Fibroblast of lung (primary cell): Measurements from ENCODE around the gene CLN3. TPM values are rescaled to one million over a fixed set of nuclear protein-coding genes. Genes with fewer than 3 reads are reported as not detected.

Experiments used
- DNase-seq, 2 donors: peaks; one replicate each; pipeline versions ENCODE4 v3.0.0 to v3.0.0-alpha.2; 2010; ENCODE audit warnings: low read depth in 2 of 2
- H2AFZ ChIP-seq: 2 replicates; pipeline ENCODE4 v1.5.1; 2012; ENCODE audit warnings: low read length, control low read depth, inconsistent platforms
- H3K27ac ChIP-seq: 2 replicates; pipeline ENCODE4 v1.5.1; 2011; ENCODE audit warnings: low read length, control low read depth; ENCODE audit not compliant: insufficient read depth
- H3K27me3 ChIP-seq: 2 replicates; pipeline ENCODE4 v1.5.1; 2011; ENCODE audit warnings: mild to moderate bottlenecking, low read length; ENCODE audit not compliant: control insufficient read depth, insufficient read depth
- H3K36me3 ChIP-seq: 2 replicates; pipeline ENCODE4 v1.5.1; 2011; ENCODE audit warnings: low read length; ENCODE audit not compliant: control insufficient read depth, insufficient read depth
- H3K4me1 ChIP-seq: 2 replicates; pipeline ENCODE4 v1.5.1; 2011; ENCODE audit warnings: low read length; ENCODE audit not compliant: control insufficient read depth, insufficient read depth; ENCODE audit errors: extremely low read depth
- H3K4me2 ChIP-seq: 2 replicates; pipeline ENCODE4 v1.5.1; 2011; ENCODE audit warnings: low read length, control low read depth; ENCODE audit not compliant: insufficient read depth; ENCODE audit errors: extremely low read depth
- H3K4me3 ChIP-seq, 4 experiments: fragments of 200-600 bp in 1 of 4; sonication (generic) in 1 of 4; replicated peaks in 1 of 4; 2 replicates each; pipeline ENCODE4 v1.5.1; 2011 to 2016; ENCODE audit warnings: low read length in 4 of 4, low read depth in 3 of 4, mild to moderate bottlenecking in 3 of 4, control low read depth in 2 of 4, inconsistent platforms in 1 of 4, mixed read lengths in 1 of 4; ENCODE audit not compliant: insufficient read depth in 1 of 4; ENCODE audit errors: control extremely low read depth in 1 of 4
- H3K79me2 ChIP-seq: 2 replicates; pipeline ENCODE4 v1.5.1; 2012; ENCODE audit warnings: mild to moderate bottlenecking, low read length, inconsistent platforms; ENCODE audit not compliant: control insufficient read depth, insufficient read depth
- H3K9ac ChIP-seq: 2 replicates; pipeline ENCODE4 v1.5.1; 2011; ENCODE audit warnings: mild to moderate bottlenecking, low read length, control low read depth; ENCODE audit not compliant: insufficient read depth
- H3K9me3 ChIP-seq: 2 replicates; pipeline ENCODE4 v1.5.1; 2012; ENCODE audit warnings: low read depth, low read length; ENCODE audit not compliant: control insufficient read depth, insufficient read depth
- H4K20me1 ChIP-seq: 2 replicates; pipeline ENCODE4 v1.5.1; 2011; ENCODE audit warnings: low read length; ENCODE audit not compliant: control insufficient read depth, insufficient read depth; ENCODE audit errors: extremely low read depth
- EZH2 ChIP-seq: IDR thresholded peaks from 2 replicates; pipeline ENCODE4 v1.5.1; 2012; ENCODE audit warnings: low read length, control low read depth, mild to moderate bottlenecking; ENCODE audit errors: missing control alignments
- polyA minus RNA-seq: library from RNA; depleted of rRNA, polyadenylated mRNA; stranded (reverse); fragments of >200 nt; gene quantifications from 2 replicates; pipeline ENCODE4 v1.2.3, GENCODE V29; 2011; ENCODE audit warnings: low replicate concordance
- polyA plus RNA-seq, 2 donors: library from polyadenylated mRNA; depleted of rRNA in 1 of 2; stranded (reverse) in 1 of 2; unstranded in 1 of 2; fragments of >200 nt; gene quantifications; 2 replicates each; pipeline ENCODE4 v1.2.1, GENCODE V29; 2011 to 2012; ENCODE audit warnings: missing spikeins in 1 of 2
- total RNA-seq: library from RNA; depleted of rRNA; stranded (reverse); fragments of >200 nt; gene quantifications from 2 replicates; pipeline ENCODE4 v1.2.1, GENCODE V29; 2014
- TF ChIP-seq, protein P1 (sequence below), 2 donors: IDR thresholded peaks in 1 of 2; conservative IDR thresholded peaks in 1 of 2; 1 replicate in 1 of 2; 2 replicates in 1 of 2; pipeline ENCODE4 v1.5.1; 2011 to 2012; ENCODE audit warnings: low read length in 2 of 2, control low read depth in 1 of 2, inconsistent platforms in 1 of 2, low read depth in 1 of 2, mild to moderate bottlenecking in 1 of 2

Gene CLN3
- total RNA-seq (19.3 and 23.3 TPM in 2 replicates), polyA plus RNA-seq (19.5 and 25.4 TPM in 2 replicates), polyA minus RNA-seq (42.7 and 68.4 TPM in 2 replicates)
- polyA plus RNA-seq (2012), result 21.2 and 26.7 TPM in 2 replicates

- Histone ChIP-seq H3K9ac (peak within 1 kb of the TSS; percentile 89), H3K9me3 (no peaks in the 10 kb centered on the region), H3K4me2 (peak within 1 kb of the TSS; percentile 94), H3K27ac (peak within 1 kb of the TSS; percentile 98), H3K4me1 (no peaks in the 10 kb centered on the region), H2AFZ (peak within 1 kb of the TSS; percentile 97), H3K4me3 (peak within 1 kb of the TSS; percentile 68 to 100 (median 95)), H3K27me3 (peaks cover 2% of the 10 kb centered on the region), H3K36me3 (peaks cover 10% of the 10 kb centered on the region), H4K20me1 (no peaks in the 10 kb centered on the region), H3K79me2 (peaks cover 3% of the 10 kb centered on the region)
- TF ChIP-seq, protein P1, sequence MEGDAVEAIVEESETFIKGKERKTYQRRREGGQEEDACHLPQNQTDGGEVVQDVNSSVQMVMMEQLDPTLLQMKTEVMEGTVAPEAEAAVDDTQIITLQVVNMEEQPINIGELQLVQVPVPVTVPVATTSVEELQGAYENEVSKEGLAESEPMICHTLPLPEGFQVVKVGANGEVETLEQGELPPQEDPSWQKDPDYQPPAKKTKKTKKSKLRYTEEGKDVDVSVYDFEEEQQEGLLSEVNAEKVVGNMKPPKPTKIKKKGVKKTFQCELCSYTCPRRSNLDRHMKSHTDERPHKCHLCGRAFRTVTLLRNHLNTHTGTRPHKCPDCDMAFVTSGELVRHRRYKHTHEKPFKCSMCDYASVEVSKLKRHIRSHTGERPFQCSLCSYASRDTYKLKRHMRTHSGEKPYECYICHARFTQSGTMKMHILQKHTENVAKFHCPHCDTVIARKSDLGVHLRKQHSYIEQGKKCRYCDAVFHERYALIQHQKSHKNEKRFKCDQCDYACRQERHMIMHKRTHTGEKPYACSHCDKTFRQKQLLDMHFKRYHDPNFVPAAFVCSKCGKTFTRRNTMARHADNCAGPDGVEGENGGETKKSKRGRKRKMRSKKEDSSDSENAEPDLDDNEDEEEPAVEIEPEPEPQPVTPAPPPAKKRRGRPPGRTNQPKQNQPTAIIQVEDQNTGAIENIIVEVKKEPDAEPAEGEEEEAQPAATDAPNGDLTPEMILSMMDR (conservative IDR thresholded peaks at IDR 0.05 in 1 of 2, IDR thresholded peaks at IDR 0.05 in 1 of 2; ENCODE audit: low read depth in 1 of 2, low read length in 2 of 2), result no peak
- no peak for TF ChIP-seq EZH2
- peak; percentile 96 to 98 for DNase-seq
These were observed at the start of gene CLN3 for GRCh38 chr16:28491970-28492474. TSS of gene CLN3 (minus strand) at chr16:28492074. CDS start at chr16:28491759, 315 bp downstream.

DNA sequence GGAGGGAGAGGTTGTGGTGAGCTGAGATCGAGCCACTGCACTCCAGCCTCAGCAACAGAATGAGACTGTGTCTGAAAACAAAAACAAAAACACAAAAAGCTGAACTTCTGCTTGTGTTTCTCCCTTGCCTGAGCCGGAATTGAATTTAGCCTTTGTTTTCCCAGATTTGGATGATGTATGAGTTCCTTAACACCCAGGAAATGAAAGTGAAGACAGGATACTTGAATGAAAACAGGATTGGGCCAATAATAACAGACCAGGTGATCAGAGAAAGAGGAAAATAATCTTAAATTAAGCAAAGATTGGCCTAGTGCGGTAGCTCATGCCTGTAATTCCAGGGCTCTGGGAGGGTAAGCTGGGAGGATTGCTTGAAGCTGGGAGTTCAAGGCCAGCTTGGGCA is 48.5 kb upstream of the CLN3 start:
- TF ChIP-seq, protein P1 (conservative IDR thresholded peaks at IDR 0.05 in 1 of 2, IDR thresholded peaks at IDR 0.05 in 1 of 2; ENCODE audit: low read depth in 1 of 2, low read length in 2 of 2), result no peak
- TF ChIP-seq EZH2, result no peak
- Histone ChIP-seq H4K20me1 (no peaks in the 10 kb centered on the region), H3K9ac (no peak overlapping the region), H3K9me3 (no peaks in the 10 kb centered on the region), H3K4me3 (no peak overlapping the region), H3K79me2 (peaks cover 13% of the 10 kb centered on the region), H2AFZ (no peak overlapping the region), H3K27ac (no peak overlapping the region), H3K4me1 (peaks cover 10% of the 10 kb centered on the region), H3K36me3 (peaks cover 4% of the 10 kb centered on the region), H3K4me2 (no peak overlapping the region), H3K27me3 (no peaks in the 10 kb centered on the region)
- no peak for DNase-seq

DNA sequence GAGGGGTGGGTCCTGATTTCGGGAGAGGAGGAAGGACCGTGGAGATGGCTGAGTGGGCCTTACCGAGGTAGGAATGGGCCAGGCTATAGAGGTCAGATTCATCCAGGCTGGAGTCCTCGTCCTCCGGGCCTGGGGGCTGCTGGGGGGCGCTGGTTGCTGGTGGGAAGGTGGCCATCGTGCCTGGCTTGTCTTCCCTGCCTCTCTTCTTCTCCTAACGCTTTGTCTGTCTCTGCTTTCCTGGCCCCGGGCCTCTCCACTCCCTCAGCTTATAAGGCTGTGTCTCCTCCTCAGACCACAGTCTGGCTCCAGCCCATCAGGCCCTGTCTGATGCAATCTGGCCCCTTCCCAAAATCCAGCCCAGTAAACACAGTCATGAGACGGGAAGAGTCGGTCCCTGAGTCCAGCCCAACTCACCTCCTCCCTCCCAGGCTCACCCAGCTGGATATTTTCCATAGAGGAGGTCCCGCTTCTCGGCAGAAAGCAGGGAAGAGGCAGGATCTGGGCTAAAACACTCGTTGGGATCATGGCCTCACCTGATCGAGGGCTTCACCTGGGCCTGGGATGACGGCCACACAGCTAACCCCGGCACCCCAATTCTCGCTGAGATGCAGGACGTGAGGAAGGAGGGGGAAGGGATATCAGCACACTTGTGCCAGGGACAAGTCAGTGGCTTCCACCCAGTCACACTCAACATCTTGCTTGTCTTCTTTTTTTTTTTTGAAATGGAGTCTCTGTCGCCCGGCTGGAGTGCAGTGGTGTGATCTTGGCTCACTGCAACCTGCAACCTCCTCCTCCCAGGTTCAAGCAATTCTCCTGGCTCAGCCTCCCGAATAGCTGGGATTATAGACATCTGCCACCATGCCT is 47.1 kb upstream of the CLN3 start, which contains the start of gene NUPR1:
Gene NUPR1 (minus strand): TSS at position 242 of the 864 bp plus-strand sequence. CDS start 67 bp downstream, at position 175.
- Histone ChIP-seq H3K36me3 (peaks cover 5% of the 10 kb centered on the region), H3K4me2 (peak within 1 kb of the TSS; percentile 96), H3K27ac (peak within 1 kb of the TSS; percentile 92), H4K20me1 (no peaks in the 10 kb centered on the region), H3K4me3 (peak within 1 kb of the TSS; percentile 81 to 89 (median 84)), H2AFZ (peak within 1 kb of the TSS; percentile 98), H3K9me3 (no peaks in the 10 kb centered on the region), H3K4me1 (peaks cover 10% of the 10 kb centered on the region), H3K27me3 (no peaks in the 10 kb centered on the region), H3K9ac (peak within 1 kb of the TSS; percentile 78), H3K79me2 (peaks cover 13% of the 10 kb centered on the region)
- DNase-seq, result peak; percentile 96 to 99
- TF ChIP-seq, protein P1 (conservative IDR thresholded peaks at IDR 0.05 in 1 of 2, IDR thresholded peaks at IDR 0.05 in 1 of 2; ENCODE audit: low read depth in 1 of 2, low read length in 2 of 2), result no peak
- no peak for TF ChIP-seq EZH2
